Dedifferentiated amniotic fluid mesenchymal stem cell (primary cell): ENCODE measurements around the gene TMEM245.
"Not testable (repeated sequence)": the region's sequence is repeated elsewhere in the genome, so short reads cannot be mapped to it uniquely, and the experiment has no call there.

ENCODE experiments used
- DNase-seq: peaks from one replicate; pipeline ENCODE4 v3.0.0-alpha.2; 2016; ENCODE audit errors: extremely low spot score

TMEM245 gene

DNA sequence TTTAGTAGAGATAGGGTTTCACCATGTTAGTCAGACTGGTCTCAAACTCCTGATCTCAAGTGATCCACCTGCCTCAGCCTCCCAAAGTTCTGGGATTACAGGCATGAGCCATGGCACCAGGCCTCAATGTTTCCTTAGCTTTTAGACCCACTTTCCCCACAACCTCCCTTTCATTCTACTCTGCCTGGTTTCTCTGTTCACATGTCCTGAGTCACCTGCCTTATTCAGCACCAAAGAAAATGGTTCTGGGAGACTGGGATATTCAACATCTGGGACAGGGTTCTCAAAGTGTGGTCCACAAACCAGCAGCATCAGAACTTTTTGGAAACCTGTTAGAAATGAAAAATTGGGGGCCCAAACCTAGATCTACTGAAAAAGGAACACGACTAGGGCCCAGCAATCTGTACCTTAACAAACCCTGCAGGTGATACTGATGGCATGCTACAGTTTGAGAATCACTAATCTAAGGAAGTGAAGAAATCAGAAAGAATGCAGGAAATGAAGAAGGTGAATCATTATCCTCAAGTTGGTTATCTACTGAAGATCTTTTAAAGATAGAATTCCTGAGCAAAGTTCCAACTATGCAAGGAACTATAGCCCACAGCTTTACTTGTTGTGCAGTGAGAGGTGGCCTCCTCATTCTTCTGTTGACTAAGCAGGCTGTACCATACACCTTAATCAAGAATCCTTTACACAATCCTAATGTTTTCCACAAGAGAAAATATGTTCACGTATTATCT lies 54.6 kb downstream of the TMEM245 start:
- DNase-seq, result no peak

GRCh38 chr9:109063760-109064159 lies 56.0 kb downstream of the TMEM245 start:
- DNase-seq, result no peak

DNA sequence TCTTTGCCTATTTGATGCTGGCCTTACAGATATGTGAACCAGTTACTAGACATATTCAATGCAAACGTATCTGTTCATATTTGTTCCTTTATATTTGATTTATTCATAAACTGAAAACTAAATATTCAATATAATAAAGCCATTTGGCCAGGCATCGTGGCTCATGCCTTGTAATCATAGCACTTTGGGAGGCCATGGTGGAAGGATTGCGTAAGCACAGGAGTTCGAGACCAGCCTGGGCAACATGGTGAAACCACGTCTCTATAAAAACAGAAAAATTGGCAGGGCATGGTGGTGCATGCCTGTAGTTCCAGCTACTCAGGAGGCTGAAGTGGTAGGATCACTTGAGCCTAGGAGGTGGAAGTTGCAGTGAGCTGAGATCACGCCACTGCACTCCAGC lies 57.2 kb downstream of the TMEM245 start:
- no peak for DNase-seq

DNA sequence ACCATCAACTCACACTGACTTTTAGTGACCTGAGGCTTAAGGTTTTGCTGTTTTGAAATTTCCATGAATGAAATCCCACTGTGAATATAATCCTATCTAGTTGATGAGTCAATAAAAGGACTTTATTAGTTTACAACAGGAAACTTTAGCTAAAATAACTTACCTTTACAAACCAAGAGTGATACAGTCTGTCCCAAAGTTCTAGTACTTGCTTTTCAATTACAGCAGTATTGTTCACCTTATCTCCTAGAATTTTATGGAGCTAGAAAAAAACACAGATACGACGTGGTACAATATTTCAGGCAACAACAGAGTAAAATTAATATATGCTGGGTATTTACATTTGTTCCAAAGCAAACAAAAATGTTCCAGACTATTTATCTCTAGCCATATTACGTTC lies 59.6 kb downstream of the TMEM245 start:
- no peak for DNase-seq

DNA sequence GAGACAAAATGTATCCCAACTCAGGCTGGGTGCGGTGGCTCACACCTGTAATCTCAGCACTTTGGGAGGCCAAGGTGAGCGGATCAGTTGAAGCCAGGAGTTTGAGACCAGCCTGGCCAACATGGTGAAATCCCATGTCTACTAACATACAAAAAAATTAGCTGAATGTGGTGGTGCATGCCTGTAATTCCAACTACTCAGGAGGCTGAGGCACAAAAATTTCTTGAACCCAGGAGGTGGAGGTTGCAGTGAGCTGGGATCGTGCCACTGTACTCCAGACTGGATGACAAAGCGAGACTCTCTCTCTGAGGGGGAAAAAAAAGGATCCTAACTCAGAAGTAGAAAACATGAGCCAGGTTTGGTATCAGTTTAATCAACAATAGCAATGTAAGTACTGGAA lies 66.6 kb downstream of the TMEM245 start:
- DNase-seq, result not testable (repeated sequence)

GRCh38 chr9:109052416-109052815 lies 67.3 kb downstream of the TMEM245 start:
- peak; percentile 89 for DNase-seq

GRCh38 chr9:109051733-109052132 lies 68.0 kb downstream of the TMEM245 start:
- no peak for DNase-seq

DNA sequence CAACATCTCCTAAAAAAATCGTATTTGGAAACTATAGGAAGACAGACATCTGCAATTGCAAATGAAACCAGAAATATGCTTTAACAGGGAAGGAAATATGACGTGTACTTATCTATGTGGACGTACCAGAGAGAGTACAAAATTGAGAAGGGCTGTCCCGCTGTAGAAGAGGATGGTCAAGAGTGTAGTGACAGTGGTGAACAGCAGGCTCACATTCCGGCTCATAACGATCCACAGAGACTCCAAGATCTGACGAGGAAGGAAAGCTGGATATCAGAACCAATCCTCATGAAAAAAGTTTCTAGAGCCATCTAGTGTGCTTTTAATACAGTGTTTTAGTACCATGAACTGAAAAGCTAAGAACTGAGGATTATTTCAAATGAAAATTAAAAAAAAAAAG lies 69.3 kb downstream of the TMEM245 start:
- DNase-seq, result no peak

GRCh38 chr9:109048822-109049221 lies 70.9 kb downstream of the TMEM245 start:
- DNase-seq, result no peak

DNA sequence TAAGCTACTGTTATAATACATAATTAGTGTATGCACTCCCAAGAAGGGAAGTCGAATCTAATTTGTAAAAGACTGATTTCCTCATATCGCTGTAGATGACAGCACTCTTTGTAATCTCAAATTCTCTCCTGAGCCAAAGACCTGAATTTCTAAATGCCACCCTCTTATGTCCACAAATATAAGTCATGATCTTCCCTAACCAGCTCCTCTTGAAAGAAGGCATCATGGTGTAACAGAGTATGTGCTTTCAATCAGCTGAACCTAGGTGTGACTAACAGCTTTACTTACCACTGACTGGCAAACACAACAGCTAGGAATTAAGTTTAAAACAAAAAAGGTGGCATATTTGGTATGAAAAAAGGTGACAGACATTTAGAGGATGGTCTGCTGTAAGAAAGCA lies 72.5 kb downstream of the TMEM245 start:
- DNase-seq, result no peak

DNA sequence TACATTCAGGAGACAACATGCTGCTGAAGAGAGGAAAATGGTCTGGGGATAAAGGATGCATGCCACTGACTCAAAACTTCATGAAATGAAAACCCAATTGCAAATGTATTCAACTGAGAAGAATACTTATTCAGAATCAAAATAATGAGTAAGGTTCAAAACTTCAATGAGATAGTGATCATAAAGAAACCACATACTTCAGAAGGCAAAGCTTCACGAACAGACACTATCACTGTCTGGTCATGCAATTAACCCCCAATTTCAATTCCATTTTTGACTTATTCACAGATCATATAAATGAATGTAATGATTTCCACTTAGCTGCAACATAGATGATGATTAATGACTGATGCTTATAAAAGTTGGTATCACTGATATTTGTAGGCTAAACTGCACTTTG lies 73.4 kb downstream of the TMEM245 start:
- DNase-seq, result no peak

DNA sequence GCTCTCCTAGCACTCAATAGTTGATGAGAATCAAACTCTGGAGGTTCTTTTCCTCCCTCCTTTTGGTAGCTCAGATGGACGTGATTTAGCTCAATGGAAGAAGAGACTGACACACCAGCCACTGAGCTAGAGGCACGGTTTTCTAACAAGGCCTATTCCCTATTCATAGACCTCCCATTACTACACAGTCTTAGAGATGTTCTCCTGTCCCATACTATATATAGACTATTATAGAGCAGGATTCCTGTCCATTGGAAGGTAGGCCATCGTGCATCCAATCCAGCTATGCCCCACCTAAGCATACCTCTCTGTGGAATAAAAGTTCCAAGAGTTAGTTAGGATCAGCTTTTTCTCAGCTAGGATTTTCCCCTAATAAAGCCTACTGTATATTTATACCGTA lies 76.2 kb downstream of the TMEM245 start:
- DNase-seq, result no peak

- no peak for DNase-seq
These were observed 79.2 kb downstream of the TMEM245 start for GRCh38 chr9:109040571-109040970.

- no peak for DNase-seq
These were observed 80.2 kb downstream of the TMEM245 start for GRCh38 chr9:109039539-109039938.

GRCh38 chr9:109037946-109038715 lies 81.6 kb downstream of the TMEM245 start:
- no peak for DNase-seq

GRCh38 chr9:109036744-109037680 lies 82.7 kb downstream of the TMEM245 start:
- no peak for DNase-seq

DNA sequence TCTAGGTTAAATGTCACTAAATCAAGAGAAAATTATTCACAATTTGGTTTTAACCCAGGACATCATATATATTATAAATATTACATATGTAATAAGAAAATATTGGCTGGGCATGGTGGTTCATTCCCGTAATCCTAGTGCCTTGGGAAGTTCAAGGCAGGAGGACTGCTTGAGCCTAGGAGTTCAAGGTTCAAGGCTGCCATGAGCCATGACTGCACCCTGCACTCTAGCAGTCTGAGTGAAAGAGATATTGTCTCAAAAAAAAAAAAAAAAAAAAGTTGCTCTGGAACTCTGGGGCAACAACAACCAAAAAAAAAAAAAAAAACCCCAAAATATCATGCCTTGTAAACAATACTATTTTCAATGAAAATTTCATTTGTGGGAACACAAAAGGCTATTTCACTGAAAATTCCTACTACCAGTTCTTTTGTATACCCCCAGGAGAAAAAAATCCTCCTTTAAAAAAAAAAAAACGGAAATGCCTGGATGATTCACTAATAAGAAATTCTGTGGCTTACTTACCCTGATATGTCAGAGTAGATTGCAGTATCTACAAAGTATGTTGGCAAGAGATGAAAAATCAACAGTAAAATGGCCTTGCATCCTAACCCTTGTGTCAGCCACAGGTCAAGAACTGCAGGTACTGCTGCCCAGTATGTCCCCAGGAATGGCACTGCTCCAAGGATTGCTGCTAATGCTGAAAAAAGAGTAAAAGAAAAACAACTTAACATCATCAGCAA lies 83.9 kb downstream of the TMEM245 start:
- peak; percentile 81 for DNase-seq

- no peak for DNase-seq
These were observed 85.6 kb downstream of the TMEM245 start for GRCh38 chr9:109033941-109034700.

DNA sequence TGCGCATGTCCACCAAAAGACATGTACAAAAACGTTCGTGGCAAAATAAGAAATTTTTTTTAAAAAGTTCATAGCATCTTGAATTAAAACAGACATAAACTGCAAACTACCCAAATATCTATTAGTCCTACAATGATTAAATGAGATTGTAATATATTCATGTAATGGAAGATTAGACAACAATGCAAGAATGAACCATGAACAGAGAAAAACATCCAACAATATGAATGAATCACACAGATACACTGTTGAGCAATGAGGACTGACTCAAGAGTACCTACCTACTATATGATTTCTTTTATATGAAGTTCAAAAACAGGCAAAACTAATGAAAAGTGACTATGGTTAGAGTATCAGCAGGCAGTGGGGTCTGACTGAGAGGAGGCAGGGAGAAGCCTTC lies 88.5 kb downstream of the TMEM245 start:
- DNase-seq, result no peak

DNA sequence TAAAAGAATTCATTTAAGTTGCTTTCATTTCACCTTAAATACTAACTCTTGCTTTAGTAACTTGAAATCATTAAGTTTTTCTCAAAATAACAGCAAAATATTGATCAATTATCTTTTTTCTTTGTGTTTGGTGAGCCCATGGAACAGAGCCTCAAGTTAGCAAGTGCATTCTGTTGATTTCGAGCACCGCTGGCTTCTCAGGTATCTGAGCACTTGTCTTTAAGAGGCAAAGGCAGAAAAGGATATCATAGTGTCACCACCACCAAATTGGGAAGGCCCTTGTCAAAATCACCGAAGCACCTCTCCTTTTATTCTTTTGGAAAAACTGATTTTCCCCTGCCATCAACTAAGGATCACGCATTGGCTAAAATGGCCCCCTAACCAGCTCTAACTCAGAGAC lies 89.3 kb downstream of the TMEM245 start:
- DNase-seq, result no peak

DNA sequence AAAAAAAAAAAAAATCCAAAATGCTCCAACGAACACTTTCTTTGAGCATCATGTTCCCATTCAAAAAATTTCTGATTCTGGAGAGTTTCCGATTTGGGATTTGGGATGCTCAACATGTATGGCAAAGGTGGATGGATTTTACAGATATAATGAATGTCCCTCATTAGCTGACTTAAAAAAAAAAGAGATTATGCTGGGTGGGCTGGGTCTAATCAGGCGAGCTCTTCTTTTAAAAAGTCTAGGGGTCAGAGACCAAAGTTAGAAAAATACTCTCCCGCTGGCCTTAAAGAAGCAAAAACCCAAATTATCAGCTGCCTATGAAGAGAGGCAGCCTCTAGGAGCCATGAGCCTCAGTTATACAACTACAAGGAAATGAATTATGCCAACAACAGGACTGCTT lies 91.3 kb downstream of the TMEM245 start:
- no peak for DNase-seq
